HFF-Myc (cell line): ENCODE measurements around the gene CXXC1.

ENCODE experiments used
- DNase-seq: peaks from one replicate; pipeline ENCODE4 v3.0.0-alpha.2; 2011; ENCODE audit warnings: low read depth; ENCODE audit errors: extremely low read depth
- H3K4me3 ChIP-seq: replicated peaks from 2 replicates; pipeline ENCODE4 v1.5.1; 2011; ENCODE audit warnings: low read depth, mild to moderate bottlenecking, control low read depth, low read length
- CTCF ChIP-seq: IDR thresholded peaks from 2 replicates; pipeline ENCODE4 v1.5.1; 2012; ENCODE audit warnings: mild to moderate bottlenecking, low read depth, low read length, control low read depth; ENCODE audit errors: missing control alignments

The CXXC1 gene

GRCh38 chr18:50273203-50274043, 14.1 kb downstream of the CXXC1 start:
- DNase-seq = no peak
- no peak for TF ChIP-seq CTCF
- H3K4me3 ChIP-seq = no peak overlapping the region

GRCh38 chr18:50272568-50272967, 14.9 kb downstream of the CXXC1 start:
- DNase-seq = no peak
- H3K4me3 ChIP-seq = no peak overlapping the region
- no peak for TF ChIP-seq CTCF

- peak overlapping the region; percentile 19; the same call in 1 of the 2 replicates for H3K4me3 ChIP-seq
- TF ChIP-seq CTCF = peak; percentile 69
- DNase-seq = no peak
These were observed 19.3 kb downstream of the CXXC1 start for GRCh38 chr18:50268022-50268747.

GRCh38 chr18:50266248-50266704, 21.2 kb downstream of the CXXC1 start, which contains the start of gene CFAP53:
TSS of gene CFAP53 (minus strand) at chr18:50266495. CDS start at chr18:50266404, 91 bp downstream.
- DNase-seq = peak; percentile 59
- H3K4me3 ChIP-seq = peak within 1 kb of the TSS; percentile 58
- no peak for TF ChIP-seq CTCF

- no peak overlapping the region for H3K4me3 ChIP-seq
- no peak for DNase-seq
- no peak for TF ChIP-seq CTCF
These were observed 24.5 kb downstream of the CXXC1 start for GRCh38 chr18:50262977-50263376.

- no peak overlapping the region for H3K4me3 ChIP-seq
- DNase-seq = no peak
- TF ChIP-seq CTCF = no peak
These were observed 36.6 kb downstream of the CXXC1 start for GRCh38 chr18:50250935-50251334.
